ENCODE data around the gene SCNN1B.

DNA sequence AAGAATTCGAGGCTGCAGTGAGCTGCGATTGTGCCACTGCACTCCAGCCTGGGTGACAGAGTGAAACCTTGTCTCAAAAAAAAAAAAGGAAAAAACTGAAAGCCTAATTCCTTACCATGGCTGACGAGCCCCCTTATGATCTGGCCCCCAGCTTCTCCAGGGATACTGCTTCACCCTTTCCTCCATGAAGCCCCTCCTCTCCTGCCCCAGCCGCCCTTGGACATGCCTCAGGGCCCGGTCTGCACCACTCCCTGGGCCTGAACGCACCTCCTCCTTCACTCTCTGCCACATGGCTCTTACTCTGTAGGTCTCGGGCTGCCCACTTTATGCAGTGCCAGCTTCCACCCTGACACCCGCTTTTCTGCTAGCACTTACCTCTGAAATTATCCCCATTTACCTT is 85.6 kb downstream of the SCNN1B start:
- TF ChIP-seq, protein P1, sequence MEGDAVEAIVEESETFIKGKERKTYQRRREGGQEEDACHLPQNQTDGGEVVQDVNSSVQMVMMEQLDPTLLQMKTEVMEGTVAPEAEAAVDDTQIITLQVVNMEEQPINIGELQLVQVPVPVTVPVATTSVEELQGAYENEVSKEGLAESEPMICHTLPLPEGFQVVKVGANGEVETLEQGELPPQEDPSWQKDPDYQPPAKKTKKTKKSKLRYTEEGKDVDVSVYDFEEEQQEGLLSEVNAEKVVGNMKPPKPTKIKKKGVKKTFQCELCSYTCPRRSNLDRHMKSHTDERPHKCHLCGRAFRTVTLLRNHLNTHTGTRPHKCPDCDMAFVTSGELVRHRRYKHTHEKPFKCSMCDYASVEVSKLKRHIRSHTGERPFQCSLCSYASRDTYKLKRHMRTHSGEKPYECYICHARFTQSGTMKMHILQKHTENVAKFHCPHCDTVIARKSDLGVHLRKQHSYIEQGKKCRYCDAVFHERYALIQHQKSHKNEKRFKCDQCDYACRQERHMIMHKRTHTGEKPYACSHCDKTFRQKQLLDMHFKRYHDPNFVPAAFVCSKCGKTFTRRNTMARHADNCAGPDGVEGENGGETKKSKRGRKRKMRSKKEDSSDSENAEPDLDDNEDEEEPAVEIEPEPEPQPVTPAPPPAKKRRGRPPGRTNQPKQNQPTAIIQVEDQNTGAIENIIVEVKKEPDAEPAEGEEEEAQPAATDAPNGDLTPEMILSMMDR (conservative IDR thresholded peaks at IDR 0.05 in 1 of 2, IDR thresholded peaks at IDR 0.05 in 1 of 2; ENCODE audit: extremely low read depth in 1 of 2, insufficient read depth in 1 of 2, low read depth in 1 of 2, low read length in 2 of 2) = no peak
- no peak for TF ChIP-seq EZH2 (IDR thresholded peaks at IDR 0.05; ENCODE audit: borderline replicate concordance, low read length)
